Measurements from ENCODE around the gene BOC. TPM values are rescaled to one million over a fixed set of nuclear protein-coding genes. Genes with fewer than 3 reads are reported as not detected.

BOC gene
- total RNA-seq, 4 donors from 2014 or later: 103 to 169 (median 105) TPM

DNA sequence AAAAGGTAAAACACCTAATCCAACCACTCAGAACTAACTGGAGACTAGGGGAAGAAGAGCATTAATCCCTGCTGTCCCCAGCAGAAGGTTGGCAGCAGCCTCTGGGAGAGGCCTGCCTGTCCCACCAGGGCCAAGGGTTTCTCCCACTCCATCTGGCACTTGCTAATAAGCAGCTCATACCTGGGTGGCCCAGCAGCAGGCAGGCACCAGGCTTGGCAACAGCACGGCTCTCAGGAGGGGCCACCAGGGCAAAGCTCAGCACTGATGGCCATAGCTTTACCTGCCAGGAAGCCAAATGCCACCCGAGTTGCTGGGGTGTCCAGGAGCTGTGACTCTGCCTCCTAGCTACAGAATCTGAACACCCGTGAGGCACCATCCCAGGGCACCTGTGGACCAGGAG is 58.3 kb downstream of the BOC start:
- no peaks in the 10 kb centered on the region for H3K9me3 ChIP-seq
- no peak for DNase-seq
- no peak for TF ChIP-seq POLR2A (IDR thresholded peaks at IDR 0.05)
- H3K4me3 ChIP-seq: no peak overlapping the region
- no peaks in the 10 kb centered on the region for H3K4me1 ChIP-seq
- no peaks in the 10 kb centered on the region for H3K27me3 ChIP-seq
- H3K36me3 ChIP-seq: no peaks in the 10 kb centered on the region
- intact Hi-C loops (cut with DNase I; ENCODE audit: low total_unique reads): no loop called here
- H3K27ac ChIP-seq: peak overlapping the region; percentile 29 to 39

GRCh38 chr3:113270068-113270467 is 58.7 kb downstream of the BOC start:
- peaks cover 0 to under 1% of the 10 kb centered on the region in 2 donors for H3K4me1 ChIP-seq
- TF ChIP-seq, protein P1, sequence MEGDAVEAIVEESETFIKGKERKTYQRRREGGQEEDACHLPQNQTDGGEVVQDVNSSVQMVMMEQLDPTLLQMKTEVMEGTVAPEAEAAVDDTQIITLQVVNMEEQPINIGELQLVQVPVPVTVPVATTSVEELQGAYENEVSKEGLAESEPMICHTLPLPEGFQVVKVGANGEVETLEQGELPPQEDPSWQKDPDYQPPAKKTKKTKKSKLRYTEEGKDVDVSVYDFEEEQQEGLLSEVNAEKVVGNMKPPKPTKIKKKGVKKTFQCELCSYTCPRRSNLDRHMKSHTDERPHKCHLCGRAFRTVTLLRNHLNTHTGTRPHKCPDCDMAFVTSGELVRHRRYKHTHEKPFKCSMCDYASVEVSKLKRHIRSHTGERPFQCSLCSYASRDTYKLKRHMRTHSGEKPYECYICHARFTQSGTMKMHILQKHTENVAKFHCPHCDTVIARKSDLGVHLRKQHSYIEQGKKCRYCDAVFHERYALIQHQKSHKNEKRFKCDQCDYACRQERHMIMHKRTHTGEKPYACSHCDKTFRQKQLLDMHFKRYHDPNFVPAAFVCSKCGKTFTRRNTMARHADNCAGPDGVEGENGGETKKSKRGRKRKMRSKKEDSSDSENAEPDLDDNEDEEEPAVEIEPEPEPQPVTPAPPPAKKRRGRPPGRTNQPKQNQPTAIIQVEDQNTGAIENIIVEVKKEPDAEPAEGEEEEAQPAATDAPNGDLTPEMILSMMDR (IDR thresholded peaks at IDR 0.05): no peak
- no peak for TF ChIP-seq POLR2A (IDR thresholded peaks at IDR 0.05)
- H3K9me3 ChIP-seq: no peaks in the 10 kb centered on the region
- no peak overlapping the region for H3K4me3 ChIP-seq
- peak overlapping the region; percentile 29 to 39 for H3K27ac ChIP-seq
- H3K36me3 ChIP-seq: no peaks in the 10 kb centered on the region
- H3K27me3 ChIP-seq: no peaks in the 10 kb centered on the region
- intact Hi-C loops (cut with DNase I; ENCODE audit: low total_unique reads): no loop called here
- no peak for DNase-seq

GRCh38 chr3:113270786-113271185 is 59.4 kb downstream of the BOC start:
- peak in 1 of 2 donors; percentile 8 for DNase-seq
- Histone ChIP-seq H3K9me3 (no peaks in the 10 kb centered on the region), H3K4me1 (peaks cover 3 to 8% of the 10 kb centered on the region in 2 donors), H3K27ac (peak overlapping the region in 1 of 2 donors; percentile 26), H3K27me3 (no peaks in the 10 kb centered on the region), H3K4me3 (no peak overlapping the region), H3K36me3 (no peaks in the 10 kb centered on the region)
- no peak for TF ChIP-seq POLR2A (IDR thresholded peaks at IDR 0.05)
- TF ChIP-seq, protein P1 (IDR thresholded peaks at IDR 0.05): no peak
- intact Hi-C loops (cut with DNase I; ENCODE audit: low total_unique reads): no loop called here

GRCh38 chr3:113271189-113271588 is 59.8 kb downstream of the BOC start:
- H3K27ac ChIP-seq: peak overlapping the region in 1 of 2 donors; percentile 26
- H3K27me3 ChIP-seq: no peaks in the 10 kb centered on the region
- no peaks in the 10 kb centered on the region for H3K36me3 ChIP-seq
- no peak for TF ChIP-seq POLR2A (IDR thresholded peaks at IDR 0.05)
- TF ChIP-seq, protein P1 (IDR thresholded peaks at IDR 0.05): no peak
- peaks cover 4 to 9% of the 10 kb centered on the region in 2 donors for H3K4me1 ChIP-seq
- H3K9me3 ChIP-seq: no peaks in the 10 kb centered on the region
- intact Hi-C loops (cut with DNase I; ENCODE audit: low total_unique reads): no loop called here
- no peak overlapping the region for H3K4me3 ChIP-seq
- DNase-seq: peak; percentile 11 to 27

GRCh38 chr3:113271594-113272384 is 60.4 kb downstream of the BOC start:
- Histone ChIP-seq H3K9me3 (no peaks in the 10 kb centered on the region), H3K4me1 (peaks cover 7 to 9% of the 10 kb centered on the region in 2 donors), H3K27ac (peak overlapping the region in 1 of 2 donors; percentile 26), H3K36me3 (no peaks in the 10 kb centered on the region), H3K27me3 (no peaks in the 10 kb centered on the region), H3K4me3 (no peak overlapping the region)
- DNase-seq: no peak
- no peak for TF ChIP-seq POLR2A (IDR thresholded peaks at IDR 0.05)
- TF ChIP-seq, protein P1 (IDR thresholded peaks at IDR 0.05): no peak
- intact Hi-C loops (cut with DNase I; ENCODE audit: low total_unique reads): no loop called here
